GM11168 (cell line): ENCODE measurements around the gene UNC13C.

Experiments
- in situ Hi-C: fragments of 300-500 bp; cut with MboI; formaldehyde crosslinking; loops from one replicate; pipeline ENCODE4 v1.12.0; 2022; ENCODE audit warnings: low sequenced_read_pairs; ENCODE audit not compliant: unreplicated experiment

Gene UNC13C

GRCh38 chr15:54540721-54541120 lies 562.5 kb downstream of the UNC13C start:
- in situ Hi-C loops = no loop called here

- in situ Hi-C loops = no loop called here
Observed at GRCh38 chr15:54547491-54547890, 569.2 kb downstream of the UNC13C start.

GRCh38 chr15:54550954-54551353 lies 572.7 kb downstream of the UNC13C start:
- in situ Hi-C loops = no loop called here

- in situ Hi-C loops = no loop called here
Observed at GRCh38 chr15:54556231-54556630, 578.0 kb downstream of the UNC13C start.

GRCh38 chr15:54559405-54560069 lies 581.3 kb downstream of the UNC13C start:
- in situ Hi-C loops = no loop called here

GRCh38 chr15:54560417-54560816 lies 582.2 kb downstream of the UNC13C start:
- in situ Hi-C loops = no loop called here

GRCh38 chr15:54564166-54564565 lies 585.9 kb downstream of the UNC13C start:
- in situ Hi-C loops = no loop called here

GRCh38 chr15:54566654-54567053 lies 588.4 kb downstream of the UNC13C start:
- in situ Hi-C loops = no loop called here

GRCh38 chr15:54567408-54568035 lies 589.3 kb downstream of the UNC13C start:
- in situ Hi-C loops = no loop called here

- in situ Hi-C loops = no loop called here
Observed at GRCh38 chr15:54568381-54568780, 590.1 kb downstream of the UNC13C start.

- in situ Hi-C loops = no loop called here
Observed at GRCh38 chr15:54571576-54571975, 593.3 kb downstream of the UNC13C start.

GRCh38 chr15:54575586-54575985 lies 597.3 kb downstream of the UNC13C start:
- in situ Hi-C loops = no loop called here

GRCh38 chr15:54576298-54576935 lies 598.2 kb downstream of the UNC13C start:
- in situ Hi-C loops = no loop called here

- in situ Hi-C loops = no loop called here
Observed at GRCh38 chr15:54577476-54578250, 599.4 kb downstream of the UNC13C start.

- in situ Hi-C loops = no loop called here
Observed at GRCh38 chr15:54579855-54580254, 601.6 kb downstream of the UNC13C start.

GRCh38 chr15:54580643-54581042 lies 602.4 kb downstream of the UNC13C start:
- in situ Hi-C loops = no loop called here

- in situ Hi-C loops = no loop called here
Observed at GRCh38 chr15:54582863-54583643, 604.8 kb downstream of the UNC13C start.

- in situ Hi-C loops = no loop called here
Observed at GRCh38 chr15:54585063-54585462, 606.8 kb downstream of the UNC13C start.

GRCh38 chr15:54594115-54594514 lies 615.9 kb downstream of the UNC13C start:
- in situ Hi-C loops = no loop called here

- in situ Hi-C loops = no loop called here
Observed at GRCh38 chr15:54599386-54599785, 621.1 kb downstream of the UNC13C start.
